Measurements from ENCODE around the gene GLIS2. TPM values are rescaled to one million over a fixed set of nuclear protein-coding genes. Genes with fewer than 3 reads are reported as not detected.

The GLIS2 gene
- total and polyA plus RNA-seq, 4 experiments from 2014 or later: 0.08 TPM; not detected in 3

DNA sequence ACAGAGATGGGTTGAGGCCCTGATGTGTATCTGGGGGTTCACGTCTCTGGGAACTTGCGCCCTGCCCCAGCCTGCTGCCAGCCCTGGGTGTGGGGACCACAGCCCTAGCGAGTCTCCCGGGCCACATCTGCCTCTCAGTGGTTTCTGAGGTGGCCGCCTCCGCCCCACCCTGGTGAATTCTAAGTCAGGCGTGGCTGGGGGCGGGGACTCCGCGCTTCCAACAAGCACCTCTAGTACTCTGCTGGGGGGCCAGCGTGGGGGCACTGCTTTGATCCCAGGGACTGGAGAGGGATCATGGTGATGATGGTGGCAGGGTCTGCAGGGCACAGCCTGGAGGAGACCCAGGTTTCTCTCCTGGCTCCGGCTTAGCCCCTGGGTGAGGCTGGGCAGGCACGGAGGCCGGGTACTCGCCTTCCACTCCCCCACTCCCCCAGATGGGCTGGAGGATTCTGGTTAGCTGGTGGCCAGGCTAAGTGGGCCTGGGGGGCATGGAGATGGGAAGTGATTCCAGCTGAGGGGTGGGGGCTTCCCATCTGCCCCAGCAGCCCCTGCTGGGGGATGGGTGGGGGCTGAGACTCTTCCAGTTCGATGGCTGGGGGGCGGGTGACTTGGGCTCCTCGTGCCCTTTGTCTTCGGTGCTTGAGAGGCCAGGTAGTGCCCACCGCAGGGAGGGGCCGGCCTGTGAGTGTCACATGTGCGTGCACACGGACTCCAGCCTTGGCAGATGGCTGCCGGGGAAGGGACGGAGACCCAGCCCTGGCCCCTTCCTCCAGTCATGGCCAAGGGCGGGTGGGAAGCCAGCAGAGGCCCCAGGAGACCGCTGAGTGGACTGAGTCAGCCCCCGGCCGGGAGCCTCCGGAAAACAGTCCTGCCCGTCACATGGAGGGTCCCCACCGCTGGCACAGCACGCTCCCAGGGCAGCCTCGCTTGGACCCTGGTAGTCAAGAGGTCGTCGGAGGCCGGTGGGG is 3.9 kb downstream of the GLIS2 start:
- Histone ChIP-seq H3K4me3 (ENCODE audit: low read length in 2 of 2) (no peak overlapping the region), H3K27ac (ENCODE audit: low read depth, low read length) (no peak overlapping the region), H3K9me3 (ENCODE audit: control insufficient read depth in 1 of 2, low read length in 2 of 2) (no peaks in the 10 kb centered on the region), H3K4me1 (ENCODE audit: insufficient read depth, low read length) (peaks cover 15% of the 10 kb centered on the region), H3K36me3 (ENCODE audit: insufficient read depth, low read length) (no peaks in the 10 kb centered on the region), H3K27me3 (ENCODE audit: insufficient read depth, low read length) (no peaks in the 10 kb centered on the region)
- peak; percentile 43 to 68 (median 52) for DNase-seq
- ChIA-PET CTCF (ENCODE audit: partially characterized antibody) (no interaction called here), POLR2A (ENCODE audit: partially characterized antibody) (interaction anchor here (0.9 kb wide), 1 partner anchor 12 kb away, joined by 3 read pairs; no protein-coding TSS in a partner anchor)
- intact Hi-C loops (cut with micrococcal nuclease): no loop called here
- Mint-ChIP-seq H3K27me3 (peaks cover 2 to 3% of the 10 kb centered on the region in 2 donors), H3K36me3 (no peaks in the 10 kb centered on the region), H3K9me3 (no peaks in the 10 kb centered on the region), H3K4me3 (peak overlapping the region in 1 of 8 donors; percentile 49), H3K27ac (peak overlapping the region in 2 of 7 donors; percentile 58 to 66), H3K4me1 (peaks cover 2 to 15% (median 9%) of the 10 kb centered on the region in 4 donors)

DNA sequence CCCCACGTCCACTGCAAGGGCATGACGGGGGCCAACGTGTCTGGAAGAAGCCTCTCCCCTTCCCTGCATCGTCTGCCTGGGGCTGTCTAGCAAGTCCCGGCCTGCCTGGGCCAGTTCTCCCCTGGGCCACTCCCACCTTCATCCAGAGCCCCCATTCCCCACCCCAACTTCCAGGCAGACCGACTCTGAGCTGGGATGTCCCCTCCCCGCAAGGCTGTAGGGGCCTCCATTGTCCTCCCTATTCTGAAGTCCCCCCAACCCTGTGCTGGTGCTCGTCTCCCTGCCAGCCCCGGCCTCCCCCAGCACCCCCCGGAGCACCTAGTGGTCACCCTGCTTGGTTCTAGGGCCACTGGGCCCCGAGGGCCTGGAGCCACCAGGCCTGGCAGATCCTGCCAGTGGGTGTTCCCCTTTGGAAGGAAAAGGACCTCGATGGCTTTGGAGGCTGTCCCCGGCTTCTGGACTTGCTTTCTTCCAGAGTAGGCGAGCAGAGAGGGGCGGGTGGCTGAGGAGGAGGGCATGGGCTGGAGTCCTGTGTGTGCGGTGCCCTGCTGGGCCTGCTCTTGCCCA is 4.8 kb downstream of the GLIS2 start:
- Histone ChIP-seq H3K27me3 (ENCODE audit: insufficient read depth, low read length) (no peaks in the 10 kb centered on the region), H3K27ac (ENCODE audit: low read depth, low read length) (no peak overlapping the region), H3K9me3 (ENCODE audit: control insufficient read depth in 1 of 2, low read length in 2 of 2) (no peaks in the 10 kb centered on the region), H3K4me1 (ENCODE audit: insufficient read depth, low read length) (peaks cover 11% of the 10 kb centered on the region), H3K36me3 (ENCODE audit: insufficient read depth, low read length) (no peaks in the 10 kb centered on the region), H3K4me3 (ENCODE audit: low read length in 2 of 2) (no peak overlapping the region)
- Mint-ChIP-seq H3K27me3 (no peaks in the 10 kb centered on the region), H3K27ac (no peak overlapping the region), H3K4me3 (no peak overlapping the region), H3K36me3 (no peaks in the 10 kb centered on the region), H3K9me3 (no peaks in the 10 kb centered on the region), H3K4me1 (peaks cover 1 to 12% (median 5%) of the 10 kb centered on the region in 4 donors)
- POLR2A ChIA-PET (ENCODE audit: partially characterized antibody): no interaction called here
- DNase-seq: no peak
- CTCF ChIA-PET (ENCODE audit: partially characterized antibody): no interaction called here
- intact Hi-C loops (cut with micrococcal nuclease): no loop called here

GRCh38 chr16:4321286-4322120 is 5.6 kb downstream of the GLIS2 start:
- H3K36me3 Mint-ChIP-seq: no peaks in the 10 kb centered on the region
- peak overlapping the region in 1 of 7 donors; percentile 63 for H3K27ac Mint-ChIP-seq
- CTCF ChIA-PET (ENCODE audit: partially characterized antibody): interaction anchor here (1.1 kb wide), 1 partner anchor 13 kb away, joined by 3 read pairs; no protein-coding TSS in a partner anchor
- Histone ChIP-seq H3K27ac (ENCODE audit: low read depth, low read length) (no peak overlapping the region), H3K36me3 (ENCODE audit: insufficient read depth, low read length) (no peaks in the 10 kb centered on the region), H3K9me3 (ENCODE audit: control insufficient read depth in 1 of 2, low read length in 2 of 2) (no peaks in the 10 kb centered on the region), H3K27me3 (ENCODE audit: insufficient read depth, low read length) (no peaks in the 10 kb centered on the region), H3K4me1 (ENCODE audit: insufficient read depth, low read length) (peaks cover 9% of the 10 kb centered on the region), H3K4me3 (ENCODE audit: low read length in 2 of 2) (no peak overlapping the region)
- POLR2A ChIA-PET (ENCODE audit: partially characterized antibody): no interaction called here
- DNase-seq: no peak
- peaks cover 1 to 12% (median 5%) of the 10 kb centered on the region in 4 donors for H3K4me1 Mint-ChIP-seq
- intact Hi-C loops (cut with micrococcal nuclease): no loop called here
- H3K9me3 Mint-ChIP-seq: no peaks in the 10 kb centered on the region
- H3K4me3 Mint-ChIP-seq: no peak overlapping the region
- H3K27me3 Mint-ChIP-seq: no peaks in the 10 kb centered on the region

- Histone ChIP-seq H3K4me1 (ENCODE audit: insufficient read depth, low read length) (peaks cover 7% of the 10 kb centered on the region), H3K27me3 (ENCODE audit: insufficient read depth, low read length) (no peaks in the 10 kb centered on the region), H3K27ac (ENCODE audit: low read depth, low read length) (no peak overlapping the region), H3K36me3 (ENCODE audit: insufficient read depth, low read length) (no peaks in the 10 kb centered on the region), H3K4me3 (ENCODE audit: low read length in 2 of 2) (no peak overlapping the region), H3K9me3 (ENCODE audit: control insufficient read depth in 1 of 2, low read length in 2 of 2) (no peaks in the 10 kb centered on the region)
- Mint-ChIP-seq H3K9me3 (no peaks in the 10 kb centered on the region), H3K4me1 (peaks cover 1 to 12% (median 5%) of the 10 kb centered on the region in 4 donors), H3K36me3 (no peaks in the 10 kb centered on the region), H3K27ac (peak overlapping the region in 1 of 7 donors; percentile 63), H3K27me3 (no peaks in the 10 kb centered on the region), H3K4me3 (no peak overlapping the region)
- intact Hi-C loops (cut with micrococcal nuclease): no loop called here
- ChIA-PET CTCF (ENCODE audit: partially characterized antibody) (interaction anchor here (1.1 to 13.3 kb wide), 2 partner anchors 14 to 33 kb away, joined by 3 to 161 read pairs; no protein-coding TSS in a partner anchor), POLR2A (ENCODE audit: partially characterized antibody) (no interaction called here)
- DNase-seq: no peak
Observed at GRCh38 chr16:4322121-4323052, 6.5 kb downstream of the GLIS2 start.

DNA sequence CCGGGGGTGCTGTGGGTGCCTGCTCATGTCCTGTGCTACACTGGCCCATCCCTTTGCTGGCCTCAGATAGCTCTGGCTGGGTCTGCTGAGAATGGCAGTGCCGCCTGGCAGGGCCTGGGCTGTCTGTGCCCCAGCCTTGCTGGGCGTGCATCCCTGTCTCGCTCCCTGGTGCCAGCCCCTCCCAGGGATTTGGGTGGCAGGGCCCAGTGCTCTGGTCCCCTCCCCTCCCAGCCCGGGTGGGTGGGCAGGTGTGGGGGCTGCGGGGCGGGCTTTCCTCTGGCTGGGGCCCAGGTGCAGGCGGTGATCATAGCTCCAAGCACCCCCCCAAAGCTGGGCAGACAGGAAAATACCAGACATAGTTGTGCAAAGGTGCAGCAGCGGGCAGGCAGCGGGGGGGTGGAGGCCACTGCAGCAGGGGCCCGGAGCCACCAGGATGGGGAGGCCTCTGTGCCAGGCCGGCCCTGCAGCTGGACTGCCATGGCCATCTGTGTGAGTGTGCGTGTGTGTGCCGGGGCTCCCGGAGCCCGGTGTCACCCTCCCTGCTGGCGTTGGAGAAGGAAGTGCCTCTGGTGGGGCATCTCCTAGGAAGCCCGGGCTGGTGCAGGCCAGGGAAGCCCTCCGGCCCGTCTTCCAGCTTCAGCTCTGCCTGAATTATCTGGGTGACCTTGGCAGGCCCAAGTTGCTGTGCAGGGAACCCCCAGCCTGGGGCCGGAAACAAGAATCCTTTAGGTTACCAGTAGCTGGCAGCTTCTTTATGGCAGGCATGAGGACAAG is 7.4 kb downstream of the GLIS2 start:
- H3K9me3 Mint-ChIP-seq: no peaks in the 10 kb centered on the region
- ChIA-PET POLR2A (ENCODE audit: partially characterized antibody) (no interaction called here), CTCF (ENCODE audit: partially characterized antibody) (interaction anchor here (13.3 kb wide), 1 partner anchor 34 kb away, joined by 161 read pairs; no protein-coding TSS in a partner anchor)
- no peak for DNase-seq
- Histone ChIP-seq H3K36me3 (ENCODE audit: insufficient read depth, low read length) (no peaks in the 10 kb centered on the region), H3K27me3 (ENCODE audit: insufficient read depth, low read length) (no peaks in the 10 kb centered on the region), H3K4me1 (ENCODE audit: insufficient read depth, low read length) (peaks cover 12% of the 10 kb centered on the region), H3K4me3 (ENCODE audit: low read length in 2 of 2) (no peak overlapping the region), H3K27ac (ENCODE audit: low read depth, low read length) (no peak overlapping the region), H3K9me3 (ENCODE audit: control insufficient read depth in 1 of 2, low read length in 2 of 2) (no peaks in the 10 kb centered on the region)
- H3K4me1 Mint-ChIP-seq: peaks cover 1 to 12% (median 6%) of the 10 kb centered on the region in 4 donors
- no peaks in the 10 kb centered on the region for H3K36me3 Mint-ChIP-seq
- intact Hi-C loops (cut with micrococcal nuclease): no loop called here
- H3K27ac Mint-ChIP-seq: no peak overlapping the region
- H3K27me3 Mint-ChIP-seq: no peaks in the 10 kb centered on the region
- no peak overlapping the region for H3K4me3 Mint-ChIP-seq
